A673 (cell line): ENCODE results near the gene EIF4ENIF1.

Source experiments
- EZH2 ChIP-seq: fragments of 200-600 bp; sonication (generic); IDR thresholded peaks from 2 replicates; pipeline ENCODE4 v1.6.1; 2017; ENCODE audit warnings: borderline replicate concordance, low read depth, mild to moderate bottlenecking, mixed read lengths, antibody characterized with exemption, low read length; ENCODE audit not compliant: poor library complexity, severe bottlenecking
- TF ChIP-seq, protein P1 (sequence below): fragments of 300-800, 200-600 bp; sonication (generic); conservative IDR thresholded peaks from 2 replicates; pipeline ENCODE4 v1.5.1; 2017; ENCODE audit warnings: low read depth, mild to moderate bottlenecking, antibody characterized with exemption, low read length, moderate library complexity, mixed read lengths

DNA sequence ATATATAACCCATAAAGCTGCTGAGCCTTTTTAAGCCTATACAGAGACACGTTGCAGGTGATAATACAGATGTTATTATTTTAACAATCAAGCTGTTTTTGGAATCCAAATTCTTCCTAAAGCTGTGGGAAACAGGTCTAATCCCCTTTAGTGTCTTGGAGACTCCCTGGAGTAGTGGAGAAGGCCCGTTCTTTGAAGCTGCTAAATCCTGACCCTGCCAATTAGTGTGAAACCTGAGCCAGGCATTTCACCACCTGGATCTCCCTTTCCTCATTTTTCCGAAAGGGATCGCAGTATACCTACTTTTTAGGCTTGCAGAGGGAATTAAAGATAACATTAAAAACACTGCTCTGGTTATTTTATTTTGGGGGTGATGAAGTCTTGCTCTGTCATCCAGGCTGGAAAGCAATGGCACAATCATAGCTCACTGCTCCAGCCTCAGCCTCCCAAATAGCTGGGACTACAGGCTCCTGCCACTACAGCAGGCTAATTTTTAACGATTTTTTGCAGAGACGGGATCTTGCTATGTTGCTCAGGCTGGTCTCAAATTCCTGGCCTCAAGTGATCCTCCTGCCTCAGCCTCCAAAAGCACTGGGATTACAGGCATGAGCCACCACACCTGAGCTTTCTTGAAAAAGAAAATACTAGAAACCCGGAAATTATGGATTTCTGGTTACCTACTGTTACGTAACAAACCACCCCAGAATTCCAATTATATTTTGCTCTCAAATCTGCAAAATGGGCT, 1.7 kb upstream of the EIF4ENIF1 start:
- TF ChIP-seq, protein P1, sequence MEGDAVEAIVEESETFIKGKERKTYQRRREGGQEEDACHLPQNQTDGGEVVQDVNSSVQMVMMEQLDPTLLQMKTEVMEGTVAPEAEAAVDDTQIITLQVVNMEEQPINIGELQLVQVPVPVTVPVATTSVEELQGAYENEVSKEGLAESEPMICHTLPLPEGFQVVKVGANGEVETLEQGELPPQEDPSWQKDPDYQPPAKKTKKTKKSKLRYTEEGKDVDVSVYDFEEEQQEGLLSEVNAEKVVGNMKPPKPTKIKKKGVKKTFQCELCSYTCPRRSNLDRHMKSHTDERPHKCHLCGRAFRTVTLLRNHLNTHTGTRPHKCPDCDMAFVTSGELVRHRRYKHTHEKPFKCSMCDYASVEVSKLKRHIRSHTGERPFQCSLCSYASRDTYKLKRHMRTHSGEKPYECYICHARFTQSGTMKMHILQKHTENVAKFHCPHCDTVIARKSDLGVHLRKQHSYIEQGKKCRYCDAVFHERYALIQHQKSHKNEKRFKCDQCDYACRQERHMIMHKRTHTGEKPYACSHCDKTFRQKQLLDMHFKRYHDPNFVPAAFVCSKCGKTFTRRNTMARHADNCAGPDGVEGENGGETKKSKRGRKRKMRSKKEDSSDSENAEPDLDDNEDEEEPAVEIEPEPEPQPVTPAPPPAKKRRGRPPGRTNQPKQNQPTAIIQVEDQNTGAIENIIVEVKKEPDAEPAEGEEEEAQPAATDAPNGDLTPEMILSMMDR = no peak
- no peak for TF ChIP-seq EZH2
